HG02973 (cell line): ENCODE results near the gene CHMP4B.
A peak's percentile ranks its signal among the peaks of the same experiment; 100 is the strongest.

ENCODE experiments used
- ATAC-seq: cut with Tn5 transposase; IDR thresholded peaks from one replicate; pipeline ENCODE4 v1.9.1; 2021; ENCODE audit warnings: moderate library complexity; ENCODE audit not compliant: unreplicated experiment

CHMP4B gene

DNA sequence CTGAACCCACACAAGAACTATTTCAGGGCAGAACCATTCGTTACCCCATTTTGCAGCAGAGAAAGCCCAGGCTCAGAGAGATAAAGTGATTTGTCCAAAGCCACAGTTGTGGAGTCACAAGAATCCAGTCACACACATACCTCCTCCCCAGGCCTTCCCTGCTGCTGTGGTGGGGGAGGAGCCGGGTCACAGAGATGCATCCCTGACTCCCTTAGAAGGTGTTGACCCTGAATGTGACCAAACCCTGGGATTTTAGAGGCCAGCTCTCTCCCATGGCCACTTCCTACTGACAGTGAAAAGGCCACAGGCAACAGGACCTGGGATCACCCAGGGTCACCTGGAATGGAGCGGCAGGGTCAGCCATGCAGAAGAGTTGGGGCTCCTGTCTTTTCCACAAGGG lies 48.6 kb downstream of the CHMP4B start:
- no peak for ATAC-seq

DNA sequence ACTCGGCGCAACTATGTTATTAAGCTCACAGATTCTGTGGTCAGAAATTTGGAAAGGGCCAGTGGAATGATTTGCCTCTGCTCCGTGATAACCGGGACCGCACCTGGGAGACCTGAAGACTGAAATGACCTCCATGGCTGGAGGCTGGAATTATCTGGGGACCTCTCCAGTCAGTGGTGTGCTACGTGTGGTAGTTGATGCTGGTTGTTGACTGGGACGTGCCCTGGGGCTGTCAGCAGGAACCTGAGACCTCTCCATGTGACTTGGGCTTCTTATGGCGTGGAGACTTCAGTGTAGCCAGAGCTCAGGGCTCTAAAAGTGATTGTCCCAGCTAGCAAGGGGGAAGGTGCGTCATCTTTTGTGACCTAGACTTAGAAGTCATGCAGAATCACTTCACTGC lies 50.3 kb downstream of the CHMP4B start:
- ATAC-seq, result no peak

DNA sequence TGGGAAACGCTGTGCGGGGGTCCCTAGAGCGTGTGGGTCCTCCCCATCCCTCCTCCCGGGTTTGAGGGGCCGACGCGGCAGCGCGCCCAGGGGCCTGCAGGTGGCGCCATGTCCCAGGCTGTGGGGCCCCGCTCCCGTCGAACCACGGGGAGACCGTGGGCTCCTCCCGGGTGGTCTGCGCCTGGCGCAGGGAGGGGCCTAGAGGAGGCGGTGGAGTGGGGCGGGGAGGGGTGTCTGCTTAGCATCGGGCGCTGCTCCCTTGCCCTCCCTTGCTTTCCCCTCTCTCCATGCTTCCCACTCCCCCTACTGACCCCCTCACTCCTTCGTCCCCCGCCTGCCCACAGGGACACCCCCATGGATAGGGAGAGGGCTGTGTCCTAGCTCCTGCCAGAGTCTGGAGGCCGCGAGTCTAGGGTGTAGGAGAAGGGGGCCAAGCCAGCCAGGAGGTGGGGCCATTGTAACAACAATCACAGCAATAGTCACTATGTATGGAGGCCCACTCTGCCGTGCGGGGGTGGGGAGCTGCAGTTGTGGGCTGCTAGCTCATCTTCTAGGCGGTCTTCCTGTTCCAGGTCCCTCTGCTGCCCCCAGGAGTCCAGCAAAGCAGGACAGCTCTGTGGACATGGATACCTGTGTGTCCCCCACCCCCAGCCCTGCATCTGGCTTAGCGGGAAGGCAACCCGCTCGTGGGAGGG lies 51.7 kb downstream of the CHMP4B start:
- ATAC-seq, result no peak

DNA sequence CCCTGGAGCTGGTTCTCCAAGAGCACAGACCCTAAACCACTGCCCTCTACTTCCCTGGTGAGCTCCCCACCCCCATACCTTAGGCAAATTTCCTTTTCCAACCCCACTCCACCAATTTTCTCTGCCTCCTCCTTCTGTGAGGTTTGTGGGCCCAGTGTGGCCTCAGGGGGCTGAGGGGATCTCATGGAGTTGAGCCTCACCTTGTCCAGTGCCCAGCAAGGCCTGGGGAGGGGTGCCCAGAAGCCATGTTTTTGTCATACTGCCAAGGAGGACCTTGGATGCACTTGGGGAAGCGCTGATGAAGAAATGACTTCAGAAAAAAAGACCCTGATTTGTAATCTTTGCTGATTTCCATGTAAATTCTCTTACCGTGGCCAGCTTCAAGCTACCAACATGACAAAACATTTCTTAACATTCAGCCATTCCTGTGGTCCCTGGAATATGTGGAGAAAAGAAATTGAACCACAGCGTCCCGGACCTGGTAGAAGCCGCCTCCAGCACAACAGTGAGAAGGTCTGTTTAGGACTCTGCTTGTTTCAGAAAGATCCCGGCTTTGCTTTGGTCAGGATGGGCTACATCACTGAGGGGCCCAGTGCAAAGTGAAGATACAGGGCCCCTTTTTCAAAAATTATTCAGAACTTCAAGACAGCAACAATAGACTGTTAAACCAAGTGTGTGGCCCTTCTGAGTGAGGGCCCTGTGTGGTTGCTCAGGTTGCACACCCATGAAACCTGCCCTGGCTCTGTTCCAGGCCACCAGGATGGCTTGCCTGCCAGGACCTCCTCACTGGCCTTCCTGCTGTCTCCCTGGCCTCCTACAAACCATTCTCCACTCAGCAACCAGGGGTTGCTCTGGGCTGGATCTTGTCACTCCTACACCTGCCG lies 52.5 kb downstream of the CHMP4B start:
- ATAC-seq, result no peak

DNA sequence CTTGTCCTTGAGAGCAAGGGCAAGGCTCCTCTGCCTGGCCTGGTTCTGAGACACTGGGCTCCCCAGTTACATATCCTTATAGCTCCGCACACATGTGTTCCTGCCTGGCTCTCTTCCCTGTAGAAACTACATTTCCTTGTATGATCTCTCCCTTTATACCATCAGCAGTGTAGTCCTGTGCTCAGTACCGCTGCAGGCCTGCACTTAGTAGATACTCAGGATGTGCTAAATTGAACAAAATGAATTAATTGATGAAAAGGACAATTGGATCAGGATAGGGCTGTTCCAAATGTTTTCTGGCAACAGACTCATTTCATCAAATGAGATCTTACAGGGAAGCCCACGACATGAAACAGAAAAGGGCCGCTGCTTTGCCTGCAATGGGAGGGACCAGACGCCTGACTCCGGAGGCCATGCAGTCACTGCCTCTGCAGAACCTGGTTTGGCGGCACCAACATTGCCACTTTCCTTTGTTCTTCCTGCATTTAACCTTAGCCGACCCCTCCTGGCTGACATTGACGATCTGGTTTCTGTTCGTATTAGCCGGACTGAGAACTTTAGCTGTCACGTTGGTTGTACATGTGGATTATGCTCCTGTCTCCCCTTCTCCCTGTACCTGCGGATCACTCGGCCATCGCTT lies 53.3 kb downstream of the CHMP4B start:
- no peak for ATAC-seq

DNA sequence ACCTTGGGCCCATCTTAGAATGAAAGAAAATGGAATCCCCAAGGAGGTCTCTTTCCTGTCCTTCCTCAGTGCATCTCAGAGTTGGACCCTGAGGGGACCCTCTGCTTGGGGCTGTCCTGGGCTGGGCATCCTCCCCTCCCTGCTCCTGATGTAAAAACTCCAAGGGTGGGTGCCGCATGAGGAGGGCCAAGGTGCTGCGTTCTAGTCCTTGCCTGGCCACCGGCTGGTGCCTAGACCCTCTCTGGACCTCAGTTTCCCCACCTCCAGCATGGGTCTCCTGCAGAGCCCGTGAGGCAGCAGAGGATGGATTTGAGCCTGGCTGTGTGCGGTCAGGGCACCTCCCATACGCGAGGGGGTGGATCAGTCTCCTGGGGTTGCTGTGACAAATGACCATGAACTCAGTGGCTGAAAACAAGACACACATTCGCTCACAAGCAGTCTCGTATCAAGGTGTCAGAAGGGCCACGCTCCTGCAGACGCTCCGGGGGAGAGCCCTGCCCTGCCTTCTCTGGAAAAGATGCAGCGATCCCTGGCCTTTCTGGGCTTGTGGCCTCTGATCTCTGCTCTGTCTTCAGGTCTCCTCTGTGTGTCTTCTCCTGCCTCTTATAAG lies 54.7 kb downstream of the CHMP4B start:
- no peak for ATAC-seq

DNA sequence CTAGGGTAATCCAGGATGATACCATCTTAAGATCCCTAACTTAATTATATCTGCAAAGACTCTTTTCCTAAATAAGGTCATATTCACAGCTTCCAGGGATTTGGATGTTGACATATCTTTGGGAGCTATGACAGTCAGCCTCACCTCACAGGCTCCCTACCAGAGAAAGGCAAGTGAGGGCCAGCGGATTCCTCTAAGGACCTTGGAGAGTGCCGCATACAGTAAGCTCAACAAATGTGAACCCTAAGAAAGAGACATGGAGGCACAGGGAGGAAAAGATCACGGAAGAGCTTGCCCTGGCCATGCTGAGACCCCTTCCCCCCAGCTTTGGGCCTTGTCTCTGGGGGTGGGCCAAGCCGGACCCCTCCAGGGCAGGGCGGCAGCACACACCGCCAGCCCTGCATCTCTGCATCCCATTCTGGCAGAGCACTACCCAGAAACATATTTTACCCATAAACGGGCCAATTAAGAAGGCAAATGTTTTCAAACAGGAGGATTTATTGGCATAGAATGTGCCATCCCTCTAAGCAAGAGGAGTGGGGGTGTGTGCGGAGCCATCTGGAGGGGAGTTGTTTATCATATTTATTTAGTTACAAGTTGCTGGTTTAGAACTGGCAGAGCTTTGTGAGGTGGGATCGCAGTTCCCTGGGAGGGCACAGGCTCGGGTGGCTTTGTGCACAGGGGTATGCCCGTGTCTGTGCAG lies 55.4 kb downstream of the CHMP4B start:
- ATAC-seq, result no peak

DNA sequence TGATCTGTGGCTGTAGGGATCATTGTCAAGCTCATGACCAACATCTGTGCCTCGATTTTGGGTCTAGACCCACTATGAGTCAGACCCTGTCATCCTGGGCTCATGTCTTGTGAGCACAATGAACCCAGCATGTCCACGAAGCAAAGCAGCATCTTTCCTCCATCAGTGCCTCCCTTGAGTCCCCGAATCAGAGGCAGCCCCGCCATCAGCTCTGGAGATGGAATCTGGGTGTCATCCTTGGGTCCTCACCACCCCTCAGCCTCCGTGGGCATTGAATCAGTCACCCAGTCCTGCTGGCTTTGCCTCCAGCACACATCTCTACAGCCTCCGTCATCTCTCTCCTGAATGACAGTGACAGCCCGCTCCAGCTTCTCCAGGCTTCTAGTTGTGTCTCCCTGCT lies 56.9 kb downstream of the CHMP4B start:
- no peak for ATAC-seq

DNA sequence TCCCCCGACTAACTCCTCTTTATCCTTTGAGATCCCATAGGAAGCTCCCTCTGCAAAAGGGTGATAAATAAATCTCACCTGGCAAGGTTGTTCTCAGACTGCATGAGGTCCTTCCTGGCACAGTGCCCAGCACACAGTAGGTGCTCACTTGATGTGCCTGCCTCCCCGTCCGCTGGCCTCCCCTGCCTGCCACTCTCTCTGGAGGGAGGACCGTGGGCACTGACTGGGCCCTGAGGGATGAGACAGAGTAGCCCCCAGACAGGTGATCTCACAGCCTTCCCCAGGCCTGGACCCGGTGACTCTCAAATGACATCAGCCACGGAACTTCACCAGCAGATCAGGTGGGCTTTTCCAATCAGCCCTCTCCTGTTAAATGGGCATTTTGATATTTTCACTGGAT lies 57.4 kb downstream of the CHMP4B start:
- no peak for ATAC-seq

DNA sequence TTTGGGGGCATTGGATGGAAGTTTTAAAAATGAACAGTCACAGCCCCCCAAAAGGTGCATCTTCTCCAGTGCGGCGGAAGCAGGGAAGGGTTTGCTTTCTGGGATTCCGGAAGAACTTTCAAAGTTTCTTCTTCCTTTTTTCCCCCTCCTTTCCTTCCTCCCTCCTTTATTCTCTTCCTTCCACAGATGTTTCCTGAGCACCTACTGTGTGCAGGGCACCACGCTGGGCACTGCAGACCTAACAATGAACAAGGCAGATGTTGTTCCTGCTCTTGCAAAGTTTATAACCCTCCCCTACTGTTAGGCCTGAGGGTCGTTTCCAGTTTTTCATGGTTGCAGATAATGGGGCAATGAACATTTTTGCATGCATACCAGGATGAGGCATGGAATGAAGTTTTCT lies 58.1 kb downstream of the CHMP4B start:
- no peak for ATAC-seq

DNA sequence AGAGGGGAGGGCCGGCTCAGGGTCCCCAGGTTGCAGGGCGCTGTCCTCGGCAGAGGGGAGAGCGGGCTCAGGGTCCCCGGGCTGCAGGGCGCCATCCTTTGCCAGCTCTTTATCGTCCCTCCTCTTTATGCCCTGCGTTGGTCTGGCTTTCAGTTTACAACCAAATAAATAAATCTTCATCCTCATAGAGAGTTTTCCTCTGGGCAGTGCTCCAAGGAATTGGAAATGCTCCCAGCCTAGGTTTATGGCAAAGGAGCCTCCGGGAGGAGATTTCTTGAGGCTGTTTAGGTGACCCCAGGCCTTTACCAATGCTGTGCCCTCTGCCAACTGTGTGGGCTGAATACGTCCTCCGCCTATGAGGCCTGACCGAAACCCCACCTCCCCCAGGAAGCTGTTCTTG lies 60.2 kb downstream of the CHMP4B start:
- no peak for ATAC-seq

DNA sequence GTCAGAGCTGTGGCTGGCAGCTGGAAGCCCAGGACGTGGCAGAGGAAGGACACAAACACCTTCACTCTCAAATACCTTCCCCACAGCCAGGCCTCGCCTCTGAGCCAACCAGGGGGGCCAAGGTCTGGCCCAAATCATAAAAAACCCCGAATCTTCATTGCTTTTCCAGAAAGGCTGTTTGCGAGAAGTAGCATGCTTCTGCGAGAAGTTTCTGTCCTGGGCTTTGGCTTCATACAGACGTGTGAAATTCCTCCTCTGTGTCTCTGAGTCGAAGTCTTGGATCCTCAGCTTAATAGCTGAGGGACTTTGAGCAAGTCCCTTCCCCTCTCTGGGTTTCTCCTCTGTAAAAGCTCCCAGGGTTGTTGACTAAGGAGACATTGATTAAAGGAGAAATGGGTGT lies 63.0 kb downstream of the CHMP4B start:
- no peak for ATAC-seq

DNA sequence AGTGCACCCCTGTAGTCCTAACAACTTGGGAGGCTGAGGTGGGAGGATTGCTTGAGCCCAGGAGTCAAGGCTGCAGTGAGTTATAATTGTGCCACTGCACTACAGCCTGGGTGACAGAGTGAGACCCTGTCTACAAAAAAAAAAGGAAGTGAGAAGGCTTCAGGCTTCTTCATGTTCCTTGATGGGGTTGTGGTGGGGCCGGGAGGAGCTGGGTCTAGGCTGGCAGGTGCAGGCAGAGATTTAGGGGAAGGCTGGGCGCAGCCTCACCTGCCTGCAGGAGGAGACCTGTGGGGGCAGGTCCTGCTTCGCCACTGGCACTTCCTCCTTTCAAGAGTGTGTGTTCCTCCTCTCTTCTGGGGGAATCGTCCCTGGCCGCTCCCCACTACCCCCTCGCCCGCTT lies 63.9 kb downstream of the CHMP4B start:
- no peak for ATAC-seq

DNA sequence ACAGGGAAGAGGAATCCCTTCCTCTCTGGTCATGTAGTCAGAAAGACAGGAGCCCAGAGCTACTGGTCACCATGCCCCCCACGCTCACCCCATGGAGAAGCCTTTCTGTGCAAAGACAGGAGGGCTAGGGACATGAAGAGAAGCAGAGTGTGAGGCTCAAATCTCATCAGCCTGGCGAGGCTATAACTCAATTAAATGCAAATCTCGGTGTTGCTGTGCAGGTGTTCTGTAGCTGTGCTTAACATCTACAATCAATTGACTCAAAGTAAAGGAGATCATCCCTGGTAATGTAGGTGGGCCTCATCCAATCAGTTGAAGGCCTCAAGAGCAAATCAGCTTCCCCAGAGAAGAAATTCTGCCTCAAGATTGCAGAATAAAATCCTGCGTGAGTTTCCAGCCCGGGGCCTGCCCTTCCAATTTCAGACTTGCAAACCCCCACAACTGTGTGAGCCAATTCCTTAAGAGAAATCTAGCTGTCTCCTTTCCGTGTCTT lies 64.4 kb downstream of the CHMP4B start:
- no peak for ATAC-seq

DNA sequence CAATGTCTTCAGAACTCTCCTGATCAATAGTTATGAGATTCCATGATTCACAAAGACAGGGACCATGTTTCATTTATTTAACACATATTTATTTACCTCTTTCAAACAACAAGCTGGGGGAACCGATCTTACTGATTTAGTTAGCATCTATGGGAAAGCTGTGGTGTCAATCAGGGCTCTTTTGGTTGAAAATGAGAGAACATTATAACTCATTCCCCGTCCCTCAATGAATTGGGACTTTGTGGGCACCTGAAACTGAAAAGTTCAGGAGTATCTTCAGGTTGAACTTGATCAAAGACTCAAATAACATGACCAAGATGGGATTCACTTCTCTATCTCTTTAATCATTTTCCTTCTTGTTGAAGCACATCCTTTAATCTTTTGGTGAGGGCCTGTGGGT lies 67.4 kb downstream of the CHMP4B start:
- no peak for ATAC-seq

DNA sequence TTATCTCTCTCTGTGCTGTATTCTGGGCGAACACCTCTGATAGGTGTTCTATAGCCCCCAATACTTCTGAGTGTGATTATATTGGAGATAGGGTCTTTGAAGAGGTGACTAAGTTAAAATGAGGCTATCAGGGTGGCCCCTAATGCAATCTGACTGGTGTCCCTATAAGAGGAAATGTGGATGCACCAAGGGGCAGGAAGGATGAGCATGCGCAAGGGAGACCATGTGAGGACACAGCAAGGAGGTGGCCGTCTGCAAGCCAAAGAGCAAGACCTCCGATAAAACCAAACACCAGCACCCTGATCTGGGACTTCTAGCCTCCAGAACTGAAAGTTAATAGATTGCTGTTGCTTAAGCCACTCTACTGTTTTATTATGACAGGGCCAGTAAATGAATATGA lies 69.2 kb downstream of the CHMP4B start:
- ATAC-seq, result no peak

DNA sequence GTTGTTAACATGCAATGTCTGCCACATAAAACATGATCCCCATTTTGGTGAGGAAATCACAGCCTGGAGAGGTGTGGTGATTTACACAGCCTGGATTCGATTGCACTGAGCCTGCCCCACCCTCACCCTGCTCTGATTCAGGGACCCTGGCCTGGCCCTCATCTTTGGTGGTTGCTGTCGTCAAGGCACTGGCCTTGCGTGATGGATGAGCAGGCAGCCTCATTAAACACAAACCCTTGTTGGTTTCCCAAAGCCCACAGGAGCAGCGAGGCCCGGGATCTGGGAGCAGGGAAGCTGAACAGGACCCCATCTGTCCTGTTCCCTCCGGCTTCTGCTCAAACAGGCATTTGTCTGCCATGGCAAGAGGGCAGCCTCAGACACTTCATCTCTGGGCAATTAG lies 70.8 kb downstream of the CHMP4B start:
- no peak for ATAC-seq

DNA sequence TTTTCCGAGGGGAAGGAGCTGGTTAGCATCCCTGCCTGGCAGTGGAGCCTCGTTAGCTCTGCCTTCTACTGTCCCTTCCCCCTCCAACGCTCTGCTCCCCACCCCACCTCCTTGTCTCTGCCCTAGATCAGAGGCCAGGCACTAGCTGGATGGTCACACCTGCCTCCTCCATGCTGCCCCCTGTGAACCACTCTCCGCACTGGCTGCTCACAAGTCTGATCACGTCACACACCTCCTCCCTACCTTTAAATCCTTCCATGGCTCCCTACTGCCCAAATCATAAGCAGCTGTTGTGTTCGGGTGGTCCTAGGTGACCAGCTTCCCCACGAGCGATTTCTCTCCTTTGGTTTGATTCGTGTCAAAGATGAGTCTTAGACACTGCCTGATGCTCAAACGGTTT lies 71.3 kb downstream of the CHMP4B start:
- ATAC-seq, result no peak

DNA sequence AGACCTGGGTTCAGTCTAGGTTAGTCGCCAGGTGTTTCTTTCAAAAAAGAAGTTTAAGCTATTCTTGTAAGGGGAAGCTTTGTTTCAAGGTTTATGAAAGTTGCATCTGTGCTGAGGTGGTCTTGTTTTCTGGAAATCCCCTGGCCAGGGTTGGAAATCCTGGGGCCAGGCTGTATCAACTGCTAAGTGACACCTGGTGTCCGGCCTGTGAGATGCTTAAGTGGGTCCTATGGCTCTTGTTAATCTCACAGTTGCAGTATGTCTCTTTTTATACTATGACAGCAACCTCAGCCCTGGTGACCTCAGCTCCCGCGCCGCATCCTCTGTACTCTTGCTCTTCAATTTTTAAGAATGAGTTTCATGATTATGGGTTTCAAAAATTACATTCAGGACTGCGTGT lies 72.0 kb downstream of the CHMP4B start:
- peak; percentile 70 for ATAC-seq

DNA sequence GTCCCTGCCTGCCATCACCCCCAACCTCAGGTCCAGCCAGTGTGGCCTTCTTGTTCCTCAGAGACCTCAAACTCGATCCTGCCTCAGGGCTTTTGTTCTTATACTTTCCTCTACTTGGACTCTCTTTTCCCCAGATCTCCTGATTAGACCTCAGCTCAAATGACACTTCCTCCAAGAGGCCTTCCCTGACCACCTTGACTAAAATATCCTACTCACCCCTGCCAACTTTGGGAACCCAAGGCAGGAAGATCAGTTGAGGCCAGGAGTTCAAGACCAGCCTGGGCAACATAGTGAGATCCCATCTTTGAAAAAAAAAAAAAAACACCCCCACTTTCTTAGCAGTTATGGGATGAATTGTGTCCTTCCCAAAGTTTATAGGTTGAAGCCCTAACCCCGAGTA lies 73.5 kb downstream of the CHMP4B start:
- no peak for ATAC-seq

DNA sequence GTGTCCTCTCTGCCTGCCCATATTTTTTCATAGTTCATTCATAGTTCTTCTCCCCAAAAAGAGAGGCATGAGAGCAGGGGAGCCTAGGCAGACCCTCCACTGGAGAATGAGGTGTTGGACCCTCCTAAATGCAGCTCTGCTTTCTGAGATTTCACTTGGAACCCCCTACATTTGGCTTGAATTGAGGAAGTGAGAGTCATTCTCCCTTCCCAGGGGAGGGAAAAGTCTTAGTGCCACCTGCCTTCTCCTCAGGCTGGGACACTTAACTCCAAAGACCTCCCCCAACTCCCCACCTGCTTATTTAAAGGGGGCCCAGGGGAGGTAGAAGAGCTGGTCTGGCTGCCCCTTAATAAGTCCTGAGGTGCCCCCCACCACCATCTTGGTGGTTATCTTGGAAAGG lies 78.2 kb downstream of the CHMP4B start:
- ATAC-seq, result no peak
